Activated naive CD4-positive, alpha-beta T cell treated with anti-CD3 and anti-CD28 coated beads, Interleukin-2, amount 10 ng/mL, durations not matched to agents 7 days and 5 days (primary cell): Measurements from ENCODE around the gene GFOD1.
"Not testable (repeated sequence)": the region's sequence is repeated elsewhere in the genome, so short reads cannot be mapped to it uniquely, and the experiment has no call there.

Source experiments
- CTCF ChIA-PET: fragments of 350-600 bp; sonication (Branson Sonifier 250); formaldehyde crosslinking; loops from one replicate; lab custom pipeline; 2021; ENCODE audit warnings: antibody characterized with exemption; lab: Charles Lee
- DNase-seq: peaks from one replicate; pipeline ENCODE4 v3.0.0-alpha.2; 2020
- H3K27ac Mint-ChIP-seq: one replicate; pipeline ENCODE4 v1.8.0; 2021; ENCODE audit warnings: mild to moderate bottlenecking, moderate library complexity, mixed read lengths
- H3K27me3 Mint-ChIP-seq: one replicate; pipeline ENCODE4 v1.8.0; 2021; ENCODE audit warnings: mild to moderate bottlenecking, mixed read lengths
- H3K36me3 Mint-ChIP-seq: one replicate; pipeline ENCODE4 v1.8.0; 2021; ENCODE audit warnings: mixed read lengths
- H3K4me1 Mint-ChIP-seq: one replicate; pipeline ENCODE4 v1.8.0; 2021; ENCODE audit warnings: mixed read lengths
- H3K4me3 Mint-ChIP-seq: one replicate; pipeline ENCODE4 v1.8.0; 2021; ENCODE audit warnings: mild to moderate bottlenecking, moderate library complexity, mixed read lengths
- H3K9me3 Mint-ChIP-seq: one replicate; pipeline ENCODE4 v1.8.0; 2021; ENCODE audit warnings: mixed read lengths

The GFOD1 gene

GRCh38 chr6:13339863-13340630 is 147.4 kb downstream of the GFOD1 start:
- no peak overlapping the region for H3K4me3 Mint-ChIP-seq
- peaks cover 31% of the 10 kb centered on the region for H3K4me1 Mint-ChIP-seq
- H3K27ac Mint-ChIP-seq, result no peak overlapping the region
- H3K27me3 Mint-ChIP-seq, result peaks cover 16% of the 10 kb centered on the region
- DNase-seq, result peak; percentile 35
- H3K9me3 Mint-ChIP-seq, result peaks cover 6% of the 10 kb centered on the region
- no peaks in the 10 kb centered on the region for H3K36me3 Mint-ChIP-seq
- CTCF ChIA-PET, result interaction anchor here (1.0 to 2.0 kb wide), 5 partner anchors 9 to 235 kb away, joined by 4 to 7 read pairs (median 4); partner anchors contain the start of gene SIRT5

GRCh38 chr6:13338038-13338437 is 149.4 kb downstream of the GFOD1 start:
- Mint-ChIP-seq H3K27me3 (peaks cover 14% of the 10 kb centered on the region), H3K9me3 (peaks cover 6% of the 10 kb centered on the region), H3K27ac (no peak overlapping the region), H3K4me3 (no peak overlapping the region), H3K36me3 (no peaks in the 10 kb centered on the region), H3K4me1 (peaks cover 31% of the 10 kb centered on the region)
- CTCF ChIA-PET, result interaction anchor here (0.7 to 2.3 kb wide), 15 partner anchors 10 to 729 kb away, joined by 3 to 22 read pairs (median 4); partner anchors contain the start of genes SIRT5 and TBC1D7
- no peak for DNase-seq

GRCh38 chr6:13336553-13336952 is 150.8 kb downstream of the GFOD1 start:
- Mint-ChIP-seq H3K27ac (no peak overlapping the region), H3K4me3 (no peak overlapping the region), H3K36me3 (no peaks in the 10 kb centered on the region), H3K4me1 (peaks cover 31% of the 10 kb centered on the region), H3K27me3 (peaks cover 10% of the 10 kb centered on the region), H3K9me3 (no peaks in the 10 kb centered on the region)
- peak; percentile 78 for DNase-seq
- CTCF ChIA-PET, result interaction anchor here (0.8 to 2.3 kb wide), 11 partner anchors 8 to 288 kb away, joined by 3 to 22 read pairs (median 4); partner anchors contain the start of genes SIRT5 and TBC1D7

GRCh38 chr6:13334953-13335352 is 152.4 kb downstream of the GFOD1 start:
- Mint-ChIP-seq H3K4me3 (no peak overlapping the region), H3K36me3 (no peaks in the 10 kb centered on the region), H3K27me3 (peaks cover 10% of the 10 kb centered on the region), H3K9me3 (no peaks in the 10 kb centered on the region), H3K27ac (no peak overlapping the region), H3K4me1 (peaks cover 21% of the 10 kb centered on the region)
- CTCF ChIA-PET, result interaction anchor here (0.7 to 7.5 kb wide), 13 partner anchors 11 to 424 kb away, joined by 3 to 67 read pairs (median 4); partner anchors contain the start of gene SIRT5
- no peak for DNase-seq

- H3K27me3 Mint-ChIP-seq, result peaks cover 10% of the 10 kb centered on the region
- peaks cover 24% of the 10 kb centered on the region for H3K4me1 Mint-ChIP-seq
- CTCF ChIA-PET, result interaction anchor here (1.0 to 7.5 kb wide), 5 partner anchors 17 to 421 kb away, joined by 4 to 67 read pairs (median 5); partner anchors contain the start of gene SIRT5
- peaks cover 2% of the 10 kb centered on the region for H3K36me3 Mint-ChIP-seq
- DNase-seq, result no peak
- no peak overlapping the region for H3K27ac Mint-ChIP-seq
- H3K4me3 Mint-ChIP-seq, result no peak overlapping the region
- H3K9me3 Mint-ChIP-seq, result no peaks in the 10 kb centered on the region
These were observed 155.1 kb downstream of the GFOD1 start for GRCh38 chr6:13332349-13332706.

GRCh38 chr6:13331516-13332348 is 155.7 kb downstream of the GFOD1 start:
- Mint-ChIP-seq H3K27ac (no peak overlapping the region), H3K27me3 (peaks cover 10% of the 10 kb centered on the region), H3K36me3 (peaks cover 2% of the 10 kb centered on the region), H3K4me3 (no peak overlapping the region), H3K9me3 (no peaks in the 10 kb centered on the region), H3K4me1 (peaks cover 26% of the 10 kb centered on the region)
- DNase-seq, result no peak
- CTCF ChIA-PET, result interaction anchor here (1.0 to 7.5 kb wide), 9 partner anchors 8 to 420 kb away, joined by 4 to 67 read pairs (median 5); partner anchors contain the start of gene SIRT5

GRCh38 chr6:13328875-13329183 is 158.6 kb downstream of the GFOD1 start:
- peak overlapping the region; percentile 93 for H3K27ac Mint-ChIP-seq
- H3K4me1 Mint-ChIP-seq, result peaks cover 30% of the 10 kb centered on the region
- H3K9me3 Mint-ChIP-seq, result no peaks in the 10 kb centered on the region
- peaks cover 10% of the 10 kb centered on the region for H3K36me3 Mint-ChIP-seq
- H3K4me3 Mint-ChIP-seq, result peak overlapping the region; percentile 95
- no peaks in the 10 kb centered on the region for H3K27me3 Mint-ChIP-seq
- CTCF ChIA-PET, result interaction anchor here (1.0 to 7.5 kb wide), 6 partner anchors 9 to 691 kb away, joined by 3 to 67 read pairs (median 6); partner anchors contain the start of gene SIRT5
- no peak for DNase-seq

GRCh38 chr6:13328076-13328874 is 159.1 kb downstream of the GFOD1 start, which contains the start of gene TBC1D7:
Gene TBC1D7 (minus strand): TSS chr6:13328537. CDS start chr6:13326898, 1,639 bp downstream.
- Mint-ChIP-seq H3K9me3 (no peaks in the 10 kb centered on the region), H3K27me3 (no peaks in the 10 kb centered on the region), H3K36me3 (peaks cover 15% of the 10 kb centered on the region), H3K4me3 (peak within 1 kb of the TSS; percentile 95), H3K4me1 (peaks cover 30% of the 10 kb centered on the region), H3K27ac (peak within 1 kb of the TSS; percentile 93)
- CTCF ChIA-PET, result interaction anchor here (1.0 to 7.5 kb wide), 6 partner anchors 9 to 690 kb away, joined by 3 to 67 read pairs (median 6); partner anchors contain the start of gene SIRT5
- DNase-seq, result peak; percentile 95

GRCh38 chr6:13327691-13328075 is 159.7 kb downstream of the GFOD1 start:
- no peaks in the 10 kb centered on the region for H3K27me3 Mint-ChIP-seq
- H3K4me1 Mint-ChIP-seq, result peaks cover 30% of the 10 kb centered on the region
- H3K9me3 Mint-ChIP-seq, result no peaks in the 10 kb centered on the region
- DNase-seq, result peak; percentile 34
- CTCF ChIA-PET, result interaction anchor here (3.4 to 7.5 kb wide), 2 partner anchors 247 to 416 kb away, joined by 19 to 67 read pairs; partner anchors contain the start of gene SIRT5
- peaks cover 15% of the 10 kb centered on the region for H3K36me3 Mint-ChIP-seq
- peak overlapping the region; percentile 93 for H3K27ac Mint-ChIP-seq
- H3K4me3 Mint-ChIP-seq, result peak overlapping the region; percentile 95

GRCh38 chr6:13326031-13326586 is 161.3 kb downstream of the GFOD1 start:
- H3K9me3 Mint-ChIP-seq, DNase-seq, H3K4me3 Mint-ChIP-seq, H3K27ac Mint-ChIP-seq, H3K27me3 Mint-ChIP-seq, CTCF ChIA-PET: not testable (repeated sequence)
- Mint-ChIP-seq H3K4me1 (peaks cover 30% of the 10 kb centered on the region), H3K36me3 (peaks cover 26% of the 10 kb centered on the region)

GRCh38 chr6:13319891-13320564 is 167.4 kb downstream of the GFOD1 start:
- H3K9me3 Mint-ChIP-seq, result no peaks in the 10 kb centered on the region
- H3K27ac Mint-ChIP-seq, result no peak overlapping the region
- CTCF ChIA-PET, result interaction anchor here (0.6 kb wide), 2 partner anchors 126 to 595 kb away, joined by 3 read pairs; no protein-coding TSS in a partner anchor
- H3K27me3 Mint-ChIP-seq, result no peaks in the 10 kb centered on the region
- H3K36me3 Mint-ChIP-seq, result peaks cover 42% of the 10 kb centered on the region
- no peak for DNase-seq
- H3K4me1 Mint-ChIP-seq, result no peaks in the 10 kb centered on the region
- no peak overlapping the region for H3K4me3 Mint-ChIP-seq

GRCh38 chr6:13318821-13319220 is 168.6 kb downstream of the GFOD1 start:
- no peaks in the 10 kb centered on the region for H3K4me1 Mint-ChIP-seq

More at GRCh38 chr6:13318821-13319220, 168.6 kb downstream of the GFOD1 start:
- Mint-ChIP-seq H3K27ac (no peak overlapping the region), H3K27me3 (no peaks in the 10 kb centered on the region), H3K4me3 (no peak overlapping the region), H3K36me3 (peaks cover 41% of the 10 kb centered on the region), H3K9me3 (no peaks in the 10 kb centered on the region)
- CTCF ChIA-PET, result no interaction called here
- no peak for DNase-seq
